CD4-positive, alpha-beta T cell treated with Interleukin-4 for 1 hour (primary cell): ENCODE measurements around the gene PRKAR2A.
"Not testable (repeated sequence)": the region's sequence is repeated elsewhere in the genome, so short reads cannot be mapped to it uniquely, and the experiment has no call there.

Source experiments
- DNase-seq, 2 donors: peaks; one replicate each; pipeline ENCODE4 v3.0.0-alpha.2; 2020 to 2022

PRKAR2A gene

DNA sequence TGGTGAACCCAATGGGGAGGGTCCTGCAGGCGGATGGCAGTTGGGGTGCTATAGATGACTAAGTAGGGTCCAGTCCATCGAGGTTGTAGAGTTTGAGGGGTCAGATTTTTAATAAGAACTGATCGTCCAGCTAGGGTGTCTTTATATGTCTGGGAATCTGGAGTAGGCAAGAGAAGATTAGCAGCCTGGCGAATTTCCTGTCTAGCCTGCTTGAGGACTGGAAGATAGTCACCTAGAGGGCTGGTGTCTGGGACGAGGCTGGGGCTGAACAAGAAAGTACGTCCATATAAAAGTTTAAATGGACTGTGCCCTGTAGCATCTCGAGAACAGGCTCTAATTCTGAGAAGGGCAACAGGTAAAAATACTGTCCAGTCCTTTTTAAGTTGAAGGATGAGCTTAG, 123.9 kb downstream of the PRKAR2A start:
- no peak for DNase-seq

GRCh38 chr3:48723293-48723692, 124.4 kb downstream of the PRKAR2A start:
- DNase-seq = not testable (repeated sequence)

DNA sequence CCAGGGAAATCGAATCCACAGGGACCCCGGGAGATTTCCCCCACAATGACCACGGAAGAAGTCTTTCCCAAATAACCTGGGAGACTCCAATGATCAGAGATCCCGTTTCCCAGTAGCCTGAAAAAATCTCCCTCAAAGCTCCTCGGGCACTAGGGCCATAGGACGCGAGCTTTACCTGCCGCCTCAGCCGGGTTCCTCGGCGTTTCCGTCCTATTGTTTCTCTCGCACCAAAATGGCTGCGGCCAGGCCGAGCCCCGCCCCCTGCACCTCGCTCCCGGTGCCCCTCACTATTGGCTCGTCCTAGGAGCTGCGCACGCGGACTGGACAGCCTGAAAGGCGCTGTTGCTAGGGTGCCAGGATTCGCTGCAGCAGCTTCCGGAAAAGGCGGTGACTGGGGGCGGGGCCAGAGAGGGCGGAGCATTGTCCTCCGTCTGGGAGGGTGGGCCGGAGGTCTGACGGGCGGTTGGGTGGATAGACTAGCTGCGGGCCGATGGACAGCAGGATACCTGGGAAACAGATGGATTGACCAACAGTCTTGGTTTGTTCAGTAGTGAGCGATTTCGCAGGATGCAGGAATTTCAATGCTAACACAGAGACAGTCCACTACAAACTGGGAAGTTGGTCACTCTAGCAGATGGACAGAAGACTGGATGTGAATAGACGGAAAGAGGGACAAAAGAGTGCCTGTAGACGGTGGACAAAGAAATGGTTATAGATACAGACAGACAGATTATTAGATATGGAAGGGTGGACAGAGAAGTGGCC, 130.5 kb downstream of the PRKAR2A start, which contains the start of gene IP6K2:
Gene IP6K2 (minus strand): TSS at position 240 of the 765 bp plus-strand sequence. CDS start 21,930 bp downstream, outside the sequence.
- peak; percentile 98 to 99 for DNase-seq

- DNase-seq = peak; percentile 22 to 45
Measured at GRCh38 chr3:48716508-48716981, 131.1 kb downstream of the PRKAR2A start.

DNA sequence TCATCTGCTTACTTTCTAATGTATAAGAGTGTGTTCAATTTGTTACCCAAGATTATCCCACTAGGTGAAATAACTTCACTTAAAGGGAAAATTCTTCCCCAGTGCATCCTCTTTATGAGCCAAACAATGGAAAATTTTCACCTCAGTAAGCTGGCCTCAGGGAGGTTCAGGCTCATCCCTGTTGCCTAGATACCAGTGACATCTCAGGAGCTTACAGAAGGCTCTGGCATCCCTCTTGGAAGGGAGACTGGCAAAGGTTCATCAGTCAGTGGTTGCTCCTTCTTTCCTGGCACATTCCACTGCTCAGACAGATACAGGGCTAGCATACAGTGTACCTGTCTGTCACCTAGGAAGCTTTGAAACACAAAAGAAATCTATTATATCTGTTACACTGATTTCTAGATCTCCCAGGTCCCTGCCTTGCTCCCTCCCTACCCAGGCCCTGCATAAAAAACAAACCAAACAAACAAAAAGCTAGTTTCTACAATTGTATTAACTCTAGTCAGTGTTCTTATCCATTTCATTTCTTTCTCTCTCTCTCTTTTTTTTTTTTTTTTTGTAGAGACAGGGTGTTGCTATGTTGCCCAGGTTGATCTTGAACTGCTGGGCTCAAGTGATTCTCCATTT, 132.4 kb downstream of the PRKAR2A start:
- no peak for DNase-seq

- DNase-seq = no peak
Measured at GRCh38 chr3:48711727-48712126, 135.9 kb downstream of the PRKAR2A start.

DNA sequence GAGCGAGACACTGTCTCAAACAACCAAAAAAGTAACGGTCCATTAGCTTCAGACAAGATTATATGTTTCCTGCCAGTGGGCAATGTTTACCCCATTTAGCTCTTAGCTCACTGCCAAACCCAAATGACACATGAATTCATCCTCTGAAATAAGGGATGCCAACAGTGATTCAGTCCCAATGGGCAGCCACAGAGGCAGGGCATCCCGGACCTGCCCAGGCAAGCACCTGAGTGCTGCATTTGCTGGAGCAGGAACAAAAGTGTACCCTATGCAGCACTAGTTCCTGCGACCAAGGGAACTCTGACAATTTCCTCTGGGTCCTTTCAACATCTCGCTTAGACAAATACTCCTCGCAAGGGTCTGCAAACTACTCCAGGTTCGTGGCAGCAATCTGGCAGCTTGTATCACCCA, 138.6 kb downstream of the PRKAR2A start:
- no peak for DNase-seq

DNA sequence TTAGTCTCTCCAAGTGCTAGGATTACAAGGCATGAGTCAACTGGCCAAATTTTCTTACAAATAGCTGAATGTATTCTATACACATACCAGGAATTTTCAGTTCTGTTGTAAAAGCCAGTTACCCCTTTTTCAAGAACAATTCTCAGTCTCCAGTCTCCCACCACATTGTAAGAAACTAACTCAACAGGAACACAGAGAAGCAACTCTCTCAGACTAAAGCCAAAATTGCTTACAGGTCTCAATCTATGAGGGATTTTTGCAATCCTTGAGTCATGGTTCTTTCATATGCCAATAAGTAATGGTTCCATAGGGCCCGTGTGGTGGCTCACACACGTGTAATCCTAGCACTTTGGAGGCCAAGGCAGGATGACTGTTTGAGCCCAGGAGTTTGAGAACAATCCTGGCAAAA, 139.2 kb downstream of the PRKAR2A start:
- no peak for DNase-seq

GRCh38 chr3:48707157-48707556, 140.5 kb downstream of the PRKAR2A start:
- DNase-seq = no peak

DNA sequence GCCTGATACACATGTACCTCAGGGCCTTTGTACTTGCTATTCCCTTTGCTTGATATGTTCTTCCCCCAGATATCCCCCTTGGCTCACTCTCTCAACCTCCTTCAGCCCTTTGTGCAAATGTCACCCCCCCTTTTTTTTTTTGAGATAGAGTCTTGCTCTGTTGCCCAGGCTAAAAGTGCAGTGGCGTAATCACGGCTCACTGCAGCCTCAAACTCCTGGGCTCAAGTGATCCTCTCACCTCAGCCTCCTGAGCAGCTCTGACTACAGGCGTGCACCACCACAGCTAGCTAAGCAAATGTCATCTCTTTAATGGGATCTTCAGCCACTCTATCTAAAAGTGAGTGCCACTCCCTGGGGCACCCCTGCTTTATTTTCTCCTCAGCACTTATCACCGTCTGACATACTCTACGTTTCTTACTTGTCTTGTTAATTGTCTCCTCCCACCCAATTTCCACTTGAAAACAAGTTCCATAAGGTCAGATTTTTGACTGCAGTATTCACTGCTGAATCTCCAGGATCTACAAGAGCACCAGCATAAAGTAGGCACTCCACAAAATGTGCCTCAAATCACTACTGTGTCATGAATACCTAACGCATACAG, 145.3 kb downstream of the PRKAR2A start:
- no peak for DNase-seq

DNA sequence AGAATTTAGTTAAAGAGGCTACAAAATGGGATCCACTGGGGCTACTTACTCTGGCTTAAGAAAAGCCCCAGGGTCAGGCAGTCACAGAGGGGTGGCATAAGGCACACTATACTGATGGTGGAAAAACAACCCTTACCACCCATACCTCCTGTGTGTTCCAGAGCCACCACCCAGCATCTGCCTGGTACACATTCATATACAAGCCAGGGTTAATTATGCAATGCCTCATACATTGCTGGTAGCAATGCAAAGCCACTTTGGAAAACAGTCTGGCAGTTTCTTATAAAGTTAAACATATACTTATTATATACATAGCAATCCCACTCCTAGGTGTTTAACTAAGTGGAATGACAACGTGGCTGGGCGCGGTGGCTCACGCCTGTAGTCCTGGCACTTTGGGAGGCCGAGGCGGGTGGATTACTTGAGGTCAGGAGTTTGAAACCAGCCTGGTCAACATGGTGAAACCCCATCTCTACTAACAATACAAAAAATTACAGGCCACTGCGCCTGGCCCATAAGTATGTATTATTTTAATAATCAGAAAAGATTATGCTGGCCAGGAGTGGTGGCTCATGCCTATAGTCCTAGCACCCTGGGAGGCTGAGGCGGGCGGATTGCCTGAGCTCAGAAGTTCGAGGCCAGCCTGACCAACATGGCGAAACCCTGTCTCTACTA, 146.8 kb downstream of the PRKAR2A start:
- DNase-seq = no peak

- no peak for DNase-seq
Measured at GRCh38 chr3:48698891-48699290, 148.8 kb downstream of the PRKAR2A start.

DNA sequence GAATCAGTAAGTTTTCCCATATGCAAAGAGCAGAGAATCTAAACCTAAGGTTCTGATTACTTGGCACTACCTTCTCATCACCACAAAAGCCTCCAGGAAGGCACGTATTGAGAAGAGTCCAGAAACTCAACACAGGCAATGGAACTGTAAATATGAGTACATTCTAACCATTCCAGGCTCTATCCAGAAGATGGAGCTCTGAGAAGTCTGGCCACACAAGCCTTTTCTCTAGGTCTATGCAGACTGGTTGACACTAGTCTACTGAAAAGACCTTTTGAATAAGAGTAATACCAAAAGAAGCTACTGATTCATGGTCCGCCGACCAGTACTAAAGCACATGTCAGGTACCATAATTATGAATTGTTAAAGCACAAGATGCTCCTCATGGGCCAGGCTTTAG, 149.7 kb downstream of the PRKAR2A start:
- no peak for DNase-seq

DNA sequence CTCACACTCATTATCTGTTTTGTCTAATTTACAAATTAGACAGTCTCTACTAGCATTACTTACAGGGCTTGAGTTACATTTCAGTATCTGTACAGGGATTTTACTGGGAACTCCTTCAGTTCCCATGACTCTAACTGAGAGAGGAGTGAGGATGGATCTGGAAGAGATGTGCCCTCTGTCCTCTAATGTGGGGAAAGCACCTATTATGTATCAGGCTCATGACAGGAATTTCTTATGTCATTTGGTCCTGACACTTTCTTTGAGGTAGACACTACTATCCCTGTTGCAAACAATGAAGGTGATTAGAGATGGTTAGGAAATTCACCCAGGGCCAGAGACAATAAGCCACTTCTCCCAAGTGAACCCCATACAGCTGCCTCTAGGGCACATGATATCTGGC, 151.1 kb downstream of the PRKAR2A start:
- DNase-seq = no peak
